ENCODE results near the gene PCNX2.
"Not testable (repeated sequence)": the region's sequence is repeated elsewhere in the genome, so short reads cannot be mapped to it uniquely, and the experiment has no call there.

The PCNX2 gene

DNA sequence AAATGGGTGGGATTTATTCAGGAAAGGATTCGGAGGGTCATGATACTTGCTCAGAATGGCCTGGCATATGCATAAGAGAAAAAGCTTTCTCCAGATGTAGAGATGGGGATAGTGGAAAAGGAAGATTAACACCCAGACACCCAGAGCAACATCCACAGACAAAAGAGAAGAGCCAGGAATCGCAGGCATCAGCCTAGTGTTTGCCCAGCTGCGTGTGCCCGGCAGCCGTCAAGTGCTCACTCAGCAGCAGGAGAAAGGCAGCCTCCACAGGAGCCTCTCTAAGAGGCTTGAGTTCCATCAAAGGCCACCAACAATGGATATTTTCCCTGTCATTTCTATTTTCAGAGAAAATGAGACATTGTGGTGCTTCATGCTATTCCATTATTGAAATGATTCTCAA lies 290.4 kb downstream of the PCNX2 start:
- no peak for DNase-seq

DNA sequence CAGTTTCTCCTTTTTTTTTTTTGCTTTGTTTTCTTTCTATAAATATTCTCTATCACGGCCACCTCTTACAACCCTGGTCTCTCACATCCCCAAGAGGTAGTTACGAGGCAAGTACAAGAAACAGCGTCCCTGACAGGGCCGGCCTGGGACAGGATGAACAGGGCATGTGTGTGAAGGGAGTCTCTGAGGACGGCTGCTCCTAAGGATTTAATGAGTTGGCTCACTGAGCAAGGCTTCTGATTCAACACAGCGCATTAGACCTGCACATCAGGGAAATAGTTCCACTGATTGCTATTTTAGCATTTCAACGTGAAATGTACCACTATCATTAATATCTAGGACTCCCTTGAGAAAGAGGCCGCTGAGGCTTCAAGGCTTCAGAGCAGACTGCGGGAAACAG lies 291.1 kb downstream of the PCNX2 start:
- no peak for DNase-seq

DNA sequence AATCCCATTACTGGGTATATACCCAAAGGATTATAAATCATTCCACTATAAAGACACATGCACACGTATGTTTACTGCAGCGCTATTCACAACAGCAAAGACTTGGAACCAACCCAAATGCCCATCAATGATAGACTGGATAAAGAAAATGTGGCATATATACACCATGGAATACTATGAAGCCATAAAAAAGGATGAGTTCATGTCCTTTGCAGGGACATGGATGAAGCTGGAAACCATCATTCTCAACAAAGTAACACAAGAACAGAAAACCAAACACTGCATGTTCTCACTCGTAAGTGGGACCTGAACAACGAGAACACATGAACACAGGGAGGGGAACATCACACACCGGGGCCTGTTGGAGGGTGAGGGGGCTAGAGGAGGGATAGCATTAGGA lies 291.9 kb downstream of the PCNX2 start:
- DNase-seq = not testable (repeated sequence)

DNA sequence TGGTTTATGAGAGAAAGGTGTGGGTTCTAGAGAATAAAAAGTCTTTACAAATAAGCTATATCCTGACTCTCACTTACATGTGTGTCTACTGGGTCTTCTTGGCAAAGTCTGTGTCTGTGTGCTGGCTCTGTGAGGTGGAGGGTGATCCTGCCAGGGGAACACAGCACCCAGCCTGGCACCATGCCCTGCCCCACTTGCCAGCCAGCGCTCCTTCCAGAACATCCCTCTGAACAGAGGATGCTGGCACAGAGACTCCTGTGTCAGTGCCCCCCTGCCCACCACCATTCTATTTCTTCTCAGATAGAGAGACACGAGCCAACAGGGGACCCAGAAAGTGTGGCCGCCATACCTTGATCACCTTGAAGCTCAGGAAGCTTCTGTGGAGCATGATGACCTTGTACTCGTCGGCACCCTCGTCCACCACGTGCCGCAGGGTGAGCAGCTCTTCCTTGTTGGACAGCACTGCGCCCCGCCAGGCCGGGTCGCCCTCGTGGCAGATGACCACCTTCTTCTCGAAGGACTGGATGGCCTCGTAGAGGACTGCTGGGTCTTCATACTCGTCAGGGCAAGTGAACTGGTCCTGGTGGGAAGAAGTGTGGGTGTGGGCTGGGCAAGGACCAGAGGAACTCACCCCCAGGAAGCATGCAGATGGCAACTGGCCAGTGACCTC lies 295.4 kb downstream of the PCNX2 start:
- DNase-seq = no peak

DNA sequence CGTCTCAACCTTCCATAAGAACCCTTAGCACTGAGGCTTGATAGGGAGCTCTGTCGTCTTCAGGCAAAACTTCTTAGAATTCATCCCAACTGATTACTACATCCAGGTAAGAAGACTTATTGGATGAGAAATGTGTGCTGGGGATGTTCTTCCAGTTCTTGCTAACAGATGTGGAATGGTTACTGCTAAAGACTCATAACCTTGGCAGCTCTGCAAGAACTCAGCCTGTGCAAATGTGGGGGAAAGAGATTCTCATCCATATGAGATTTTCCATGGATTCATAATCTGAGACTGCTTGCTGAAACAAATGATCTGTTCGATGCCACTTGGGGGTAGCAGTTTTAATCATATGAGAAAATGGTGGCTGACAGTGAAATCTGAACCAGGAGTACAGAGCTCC lies 296.9 kb downstream of the PCNX2 start:
- DNase-seq = no peak

DNA sequence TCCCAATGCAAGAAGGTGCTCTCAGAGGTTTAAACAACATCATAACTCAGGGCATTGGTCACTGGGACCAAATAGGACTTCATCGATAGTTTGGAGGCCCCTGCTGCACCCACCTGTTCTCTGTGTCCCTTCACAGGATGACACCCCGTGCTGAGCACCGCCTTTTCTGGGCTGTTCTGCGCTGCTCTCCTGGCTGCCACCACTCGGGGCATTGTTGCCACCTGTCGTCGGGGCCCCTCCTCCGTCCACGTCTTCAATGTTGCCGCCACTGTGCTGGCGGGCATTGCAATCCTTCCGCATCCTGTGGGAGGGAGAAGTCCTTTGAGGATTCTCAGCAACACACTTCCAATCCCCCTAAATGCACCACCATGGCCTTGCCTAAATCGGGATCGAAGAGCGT lies 297.4 kb downstream of the PCNX2 start:
- no peak for DNase-seq

DNA sequence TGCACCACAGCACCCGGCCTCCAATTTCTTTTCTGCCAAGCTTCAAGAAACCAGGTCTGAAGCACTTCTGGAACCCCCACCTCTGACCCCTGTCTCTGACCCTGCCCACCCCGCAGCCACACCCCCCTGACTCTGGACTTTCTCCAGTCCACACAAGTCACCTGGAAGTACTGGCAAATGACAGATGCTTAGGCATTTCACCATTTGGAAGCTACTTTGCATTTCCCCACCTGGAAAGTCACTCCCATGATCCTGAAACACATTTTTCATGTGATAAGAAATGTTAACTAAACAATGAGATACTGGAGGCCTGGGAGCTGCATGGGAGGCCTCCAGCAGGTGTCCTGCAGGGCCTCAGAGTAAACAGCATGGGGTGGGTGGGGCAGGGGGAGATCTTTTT lies 299.4 kb downstream of the PCNX2 start:
- DNase-seq = no peak

DNA sequence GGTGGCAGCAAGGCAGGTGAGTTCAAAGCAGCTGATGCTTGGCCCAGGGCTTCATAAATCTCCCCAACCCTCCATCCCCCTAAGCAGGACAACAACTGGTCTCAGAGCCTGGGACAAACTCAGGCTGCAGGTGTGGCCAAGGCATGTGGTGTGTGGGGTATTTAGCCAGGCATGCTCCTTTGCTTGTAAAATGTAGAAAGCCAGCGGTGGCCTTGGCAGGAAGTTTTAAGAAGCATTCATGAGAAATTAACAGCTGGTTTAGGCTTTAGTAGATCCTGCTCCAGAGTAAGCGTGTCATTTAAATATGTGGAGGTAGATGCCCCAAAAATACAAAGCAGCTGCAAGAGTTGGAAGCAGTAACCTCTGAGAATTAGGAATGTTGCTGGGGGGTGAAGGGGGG lies 300.3 kb downstream of the PCNX2 start:
- DNase-seq = no peak

DNA sequence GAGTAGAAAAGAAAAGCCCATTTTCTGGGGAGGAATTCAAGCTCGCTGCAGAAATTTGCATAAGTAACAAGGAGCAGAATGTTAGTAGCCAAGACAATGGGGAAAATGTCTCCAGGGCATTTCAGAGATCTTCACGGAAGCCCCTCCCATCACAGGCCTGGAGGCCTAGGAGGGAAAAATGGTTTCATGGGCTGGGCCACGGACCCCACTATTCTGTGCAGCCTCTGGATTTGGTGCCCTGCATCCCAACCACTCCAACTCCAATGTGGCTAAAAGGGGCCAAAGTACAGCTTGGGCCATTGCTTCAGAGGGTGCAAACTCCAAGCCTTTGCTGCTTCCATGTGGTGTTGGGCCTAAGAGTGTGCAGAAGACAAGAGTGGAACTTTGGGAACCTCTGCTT lies 302.0 kb downstream of the PCNX2 start:
- no peak for DNase-seq

DNA sequence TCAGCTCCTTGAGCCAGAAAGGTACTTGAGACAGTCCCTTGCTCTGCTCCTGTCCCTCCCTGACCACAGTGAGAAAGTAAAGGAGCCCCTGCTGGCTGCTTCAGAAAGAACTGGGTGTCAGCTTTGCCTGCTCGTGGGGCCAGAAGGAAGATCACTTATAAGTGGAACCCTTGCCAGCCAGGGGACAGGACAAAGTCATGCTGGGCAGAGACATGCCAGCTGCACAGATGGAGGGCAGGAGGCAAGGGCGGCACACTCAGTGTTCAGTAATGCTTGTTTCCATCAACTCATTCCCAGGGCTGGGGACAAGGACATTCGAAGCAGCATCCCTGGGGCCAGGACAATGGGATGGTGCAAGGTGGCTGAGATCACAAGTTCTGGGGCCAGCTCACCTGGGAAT lies 303.3 kb downstream of the PCNX2 start:
- DNase-seq = no peak

DNA sequence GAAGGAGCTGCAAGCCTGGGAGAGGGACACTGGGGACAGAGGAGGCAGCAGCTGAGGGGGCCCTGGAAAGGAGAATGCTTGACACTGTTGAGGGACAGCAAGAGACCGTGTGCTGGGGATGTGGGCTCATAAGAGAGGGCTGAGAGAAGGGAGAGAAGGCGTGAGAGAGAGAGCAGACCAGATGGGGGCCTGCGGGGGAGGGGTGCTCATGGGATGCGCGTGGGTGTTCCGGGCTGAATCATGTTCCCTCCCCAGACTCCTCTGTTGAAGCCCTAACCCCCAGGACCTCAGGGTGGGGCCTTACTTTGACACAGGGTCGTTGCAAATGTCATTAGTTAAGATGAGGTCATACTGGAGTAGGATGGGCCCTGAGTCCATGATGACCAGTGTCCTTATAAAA lies 304.3 kb downstream of the PCNX2 start:
- DNase-seq = no peak

DNA sequence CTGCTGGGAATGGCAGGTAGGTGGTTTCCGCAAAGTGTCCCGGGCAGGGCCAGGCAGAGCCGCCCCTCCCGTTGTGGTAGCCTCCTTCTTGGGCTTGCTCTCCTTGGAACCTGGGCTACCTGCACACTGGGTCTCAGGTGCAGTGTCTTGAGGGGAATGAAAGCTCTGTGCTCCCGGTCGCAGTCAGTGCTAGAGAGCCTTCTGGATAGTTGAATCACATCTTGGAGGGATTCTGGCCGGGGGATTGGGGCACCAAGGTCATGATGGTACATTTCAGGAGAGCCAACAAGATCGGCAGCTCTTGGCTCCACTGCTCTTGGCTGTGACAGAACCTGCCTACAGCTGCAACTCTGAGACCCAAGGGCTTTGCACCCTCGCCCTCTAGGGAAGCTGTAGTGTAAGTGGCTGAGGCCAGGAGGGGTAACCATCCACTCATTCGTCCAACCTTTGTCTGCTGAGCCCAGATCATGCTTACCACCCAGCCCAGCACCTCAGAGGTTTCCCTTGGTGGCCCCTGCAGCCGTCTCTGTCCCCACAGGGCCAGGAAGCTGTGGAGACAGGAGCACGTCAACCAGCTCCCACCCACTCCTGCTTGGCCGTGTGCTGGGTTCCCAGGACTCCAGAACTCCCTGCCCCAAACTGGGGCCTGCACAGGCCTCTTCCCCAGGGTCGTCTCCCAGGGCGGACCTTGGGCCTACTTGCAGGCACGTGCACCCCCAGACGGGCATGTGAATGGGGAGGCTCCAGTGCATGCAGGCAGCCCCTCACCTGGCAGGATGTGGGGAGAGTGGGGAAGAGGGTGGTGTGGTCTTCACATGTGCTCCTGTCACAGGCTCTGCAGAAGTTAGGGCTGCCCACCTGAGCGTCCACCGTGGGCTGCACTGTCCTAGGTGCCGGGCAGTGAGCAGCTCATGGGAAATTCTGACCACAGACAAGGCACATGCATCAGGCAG lies 305.1 kb downstream of the PCNX2 start:
- no peak for DNase-seq

DNA sequence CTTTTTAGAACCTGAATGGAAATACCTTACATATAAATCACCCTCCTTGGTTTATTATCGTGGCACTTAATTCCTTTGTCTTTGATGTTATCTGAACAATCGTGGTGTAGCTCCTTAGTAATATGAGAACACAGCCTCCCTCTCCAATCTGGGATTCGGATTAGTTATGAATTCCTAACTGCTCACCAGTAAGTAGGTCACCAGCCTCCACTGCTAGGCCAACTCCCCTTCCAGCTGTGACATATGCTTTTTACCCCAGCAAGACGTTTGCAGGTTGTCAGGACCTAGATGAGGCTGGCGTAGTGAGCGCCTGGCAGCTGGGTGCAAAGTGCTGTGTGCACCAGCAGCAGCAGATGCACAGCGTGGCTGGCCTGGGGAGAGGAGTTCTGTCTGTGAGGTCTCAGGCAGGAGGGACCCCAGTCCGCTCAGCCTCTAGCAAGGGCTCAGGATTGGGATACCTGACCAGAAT lies 306.9 kb downstream of the PCNX2 start:
- DNase-seq = peak; percentile 83

DNA sequence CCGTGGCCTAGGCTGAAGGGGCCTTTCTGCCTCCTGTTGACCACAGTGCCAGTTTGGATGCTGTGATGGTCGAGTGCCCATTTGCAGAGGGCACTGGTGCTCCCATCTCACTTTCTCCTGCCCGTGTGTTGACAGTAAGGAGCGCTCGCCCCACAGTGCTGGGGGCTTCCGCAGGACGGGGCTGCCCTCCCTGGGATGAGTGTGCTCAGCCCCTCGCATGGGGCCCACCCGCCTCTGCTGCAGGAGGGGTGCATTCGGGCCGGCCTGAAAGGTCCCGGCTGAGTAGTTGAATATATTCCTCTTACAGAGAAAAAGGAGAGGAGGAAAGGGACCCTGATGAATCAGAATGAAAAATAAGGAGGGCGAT lies 307.8 kb downstream of the PCNX2 start:
- DNase-seq = no peak

DNA sequence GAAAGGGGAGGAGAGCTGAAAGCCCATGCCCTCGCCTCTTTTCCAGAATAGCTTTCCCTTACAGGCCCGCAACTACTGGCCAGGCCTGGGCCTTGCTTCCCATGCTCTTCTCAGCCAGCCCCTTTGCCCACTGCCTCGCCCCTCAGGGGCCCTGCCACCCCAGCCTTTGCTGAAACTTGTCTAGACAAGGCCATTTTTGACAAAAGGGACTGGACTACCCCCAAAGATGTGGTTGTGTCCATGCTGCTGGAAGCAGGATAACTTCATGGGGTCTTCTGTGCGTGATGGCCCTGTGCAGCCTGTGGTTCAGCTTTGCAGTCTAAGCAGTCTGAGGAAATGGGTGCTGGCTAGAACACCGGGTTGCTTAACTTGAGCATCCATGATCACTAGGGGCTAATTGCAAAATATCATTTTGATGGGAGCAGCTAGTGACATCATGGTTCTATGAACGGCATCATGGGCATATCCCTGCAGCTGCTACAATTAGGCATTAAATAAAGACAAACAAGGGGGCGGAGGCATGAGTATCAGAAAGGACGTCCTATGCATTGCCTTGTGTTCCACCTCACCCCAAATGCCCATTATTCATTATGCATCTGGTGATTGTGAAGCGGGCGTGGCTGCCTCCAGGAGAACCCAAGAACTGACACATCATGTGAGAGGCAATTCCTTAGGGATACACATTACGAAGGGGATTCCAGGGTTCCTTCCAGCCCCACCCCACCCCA lies 308.3 kb downstream of the PCNX2 start:
- no peak for DNase-seq

DNA sequence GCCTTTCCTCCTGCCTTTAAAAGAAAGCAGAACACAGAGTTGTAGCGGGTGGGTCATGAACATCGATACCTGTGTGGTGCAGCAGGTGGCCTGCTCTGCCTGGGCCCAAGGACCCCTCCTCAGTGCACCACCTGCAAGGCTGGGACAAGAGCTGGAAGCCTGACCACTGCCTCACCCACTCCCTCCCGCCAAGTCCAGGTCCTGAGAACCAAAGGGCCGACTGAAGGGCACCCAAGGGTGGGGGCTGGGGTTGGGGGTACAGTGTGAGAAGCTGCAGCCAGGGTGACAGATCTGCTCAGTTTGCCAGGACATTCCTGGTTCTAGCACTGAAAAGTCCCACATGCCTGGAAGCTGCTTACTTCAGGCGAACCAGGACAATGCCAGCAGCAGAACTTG lies 309.0 kb downstream of the PCNX2 start:
- DNase-seq = no peak

DNA sequence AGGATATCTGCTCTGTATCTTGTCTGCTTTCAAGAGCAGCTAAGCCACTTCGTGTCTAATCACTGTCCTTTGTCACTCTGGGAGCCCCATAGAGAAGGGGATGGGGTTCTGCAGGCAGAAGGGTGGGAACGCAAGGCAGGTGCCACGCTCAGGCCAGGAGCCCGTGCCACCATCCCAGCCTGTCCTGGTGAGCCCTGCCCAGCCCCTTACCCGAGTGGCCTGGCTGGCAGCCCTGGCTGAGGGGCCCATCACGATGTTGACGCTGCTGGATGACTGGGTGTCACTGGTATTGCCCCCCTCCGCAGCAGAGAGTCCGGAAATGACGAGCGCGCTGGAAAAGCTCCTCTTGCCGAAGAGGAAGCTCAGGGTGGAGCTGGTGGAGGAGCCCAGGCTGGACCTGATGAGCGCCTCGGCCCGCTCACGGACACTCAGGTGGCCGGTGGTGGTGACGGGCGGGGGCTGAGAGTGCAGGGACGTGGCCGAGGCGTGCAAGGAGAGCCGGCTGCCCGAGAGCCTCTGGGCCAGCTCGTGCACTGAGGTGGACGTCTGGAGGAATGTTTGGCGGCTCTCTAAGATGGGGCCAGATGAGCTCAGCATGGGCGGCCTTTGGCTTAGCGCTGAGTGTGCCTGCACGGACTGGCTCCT lies 309.5 kb downstream of the PCNX2 start:
- DNase-seq = no peak

DNA sequence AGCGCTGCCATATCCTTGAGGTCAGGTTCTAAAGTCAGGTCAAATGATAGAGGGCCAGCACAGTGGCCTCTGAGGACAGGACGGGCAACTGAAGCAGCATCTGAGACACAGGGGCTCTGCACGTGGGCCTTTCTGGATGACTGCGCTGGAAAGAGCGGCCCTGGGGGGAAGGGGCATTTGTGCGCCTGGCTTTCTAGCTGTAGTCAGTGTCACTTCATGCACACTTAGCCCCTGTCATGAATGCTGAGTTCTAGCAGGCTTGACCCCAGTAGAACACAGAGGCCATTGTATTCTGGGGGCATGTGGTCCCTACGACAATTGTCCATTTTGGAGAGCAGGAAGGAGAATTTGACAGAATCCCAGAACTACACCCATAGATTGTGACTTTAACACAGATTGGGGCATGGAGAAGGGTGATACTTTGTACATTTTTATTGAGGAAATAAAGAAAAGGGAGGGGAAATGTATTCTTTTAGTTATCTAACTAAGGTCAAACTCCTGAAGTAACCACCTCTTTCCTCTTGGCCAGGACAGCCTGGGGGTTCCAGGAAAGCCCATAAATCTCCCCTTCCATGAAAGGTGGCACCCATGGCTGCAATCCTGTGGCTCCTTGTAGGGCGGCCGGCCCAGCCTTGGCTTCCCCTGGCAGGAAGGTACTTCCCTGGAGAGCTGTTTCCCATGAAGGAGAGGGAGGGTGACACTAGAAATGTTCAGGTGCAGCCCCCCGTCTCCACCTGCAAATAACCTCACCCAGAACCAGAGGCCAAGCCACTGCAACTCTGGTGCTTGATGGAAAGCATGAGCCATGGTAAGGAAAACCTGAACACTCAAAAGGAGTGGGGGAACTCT lies 310.7 kb downstream of the PCNX2 start:
- no peak for DNase-seq

DNA sequence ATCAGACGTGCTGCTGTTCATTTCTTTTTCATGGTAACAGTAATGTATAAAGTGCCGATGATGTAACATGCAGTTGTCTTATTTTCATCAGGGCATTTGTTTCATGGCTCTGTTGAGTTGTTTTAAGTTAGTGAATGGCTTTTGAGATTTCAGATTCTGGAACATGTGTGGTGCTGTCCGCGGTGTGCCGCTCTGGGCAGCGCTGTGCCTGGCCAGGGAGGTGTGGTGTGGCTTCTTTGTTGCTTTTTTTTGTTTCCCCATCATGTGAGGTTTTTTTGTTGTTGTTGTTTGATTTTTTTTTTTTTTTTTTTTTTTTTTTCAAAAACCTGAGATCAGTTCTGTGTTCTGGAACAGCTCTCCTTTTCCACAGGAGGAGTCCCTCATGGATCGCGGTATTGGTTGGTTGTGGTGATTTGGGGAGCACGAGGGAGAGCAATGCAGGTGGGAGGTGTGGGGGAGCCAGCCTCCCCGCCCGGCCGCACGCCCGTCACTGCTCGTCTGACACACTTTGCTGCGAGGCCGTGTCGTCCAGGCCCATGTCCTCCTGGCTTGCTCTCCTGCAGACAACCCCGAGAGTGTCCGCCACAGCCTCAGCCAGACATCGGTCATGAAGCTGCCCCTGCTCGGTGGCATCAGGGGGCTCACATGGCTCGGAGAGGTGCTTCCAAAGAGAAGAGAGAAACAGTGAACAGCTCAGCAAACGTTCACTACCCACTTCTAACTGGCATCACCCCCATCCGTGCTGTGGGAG lies 311.5 kb downstream of the PCNX2 start:
- no peak for DNase-seq

DNA sequence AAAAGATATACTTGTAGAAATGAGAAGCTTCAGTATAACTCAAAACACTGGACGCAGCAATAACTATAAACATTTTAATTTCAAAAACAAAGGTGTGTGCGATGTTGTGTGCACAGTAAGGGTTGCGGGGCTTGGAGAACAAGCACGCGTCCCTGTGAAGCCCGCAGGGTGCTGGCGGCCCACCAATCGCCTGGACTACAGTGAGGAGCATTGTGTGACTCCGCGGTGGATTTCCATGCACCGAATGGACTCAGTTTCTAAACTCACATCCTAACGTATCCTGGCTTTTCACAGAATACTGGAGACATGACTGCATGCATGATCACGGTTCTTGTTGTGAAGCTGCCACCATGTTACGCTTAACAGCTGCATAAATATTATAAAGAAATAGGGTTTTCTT lies 312.1 kb downstream of the PCNX2 start:
- DNase-seq = no peak

DNA sequence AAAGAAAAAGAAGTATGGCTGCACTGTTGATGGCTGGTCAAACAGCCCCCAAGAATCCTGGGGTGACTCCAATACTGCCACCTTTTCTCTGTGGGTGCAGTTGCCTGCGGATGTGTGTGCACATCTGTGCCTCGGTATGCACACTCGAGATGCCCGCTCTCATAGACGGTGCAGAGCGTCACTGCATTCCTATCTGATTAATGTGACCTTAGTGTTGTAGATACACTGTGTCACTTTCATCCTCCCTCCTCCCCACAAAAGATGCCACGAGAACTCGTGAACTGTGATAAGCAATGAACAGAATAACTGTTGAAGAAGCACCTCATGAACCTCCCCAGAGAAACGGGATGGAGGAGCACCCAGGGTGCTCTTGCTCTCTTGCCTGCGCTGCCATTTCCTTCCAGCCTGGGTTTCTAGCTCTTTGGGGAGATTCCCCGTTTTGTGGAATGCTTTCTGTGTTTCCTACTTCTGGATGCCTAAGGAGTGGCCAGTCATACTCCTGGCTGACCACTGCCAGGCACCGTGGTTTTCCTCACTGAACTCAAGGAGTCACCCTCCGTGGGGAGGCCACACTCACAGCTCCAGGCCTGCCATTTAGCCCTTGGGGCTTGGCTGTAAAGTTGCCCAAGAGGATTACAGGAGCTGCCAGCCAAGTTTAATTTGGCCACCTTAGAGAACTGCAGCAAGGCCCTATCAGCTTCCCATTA lies 313.1 kb downstream of the PCNX2 start:
- no peak for DNase-seq
